ENCODE results near the gene NUCKS1.

The NUCKS1 gene

GRCh38 chr1:205782627-205783432, 32.8 kb upstream of the NUCKS1 start:
- no peaks in the 10 kb centered on the region for H3K9me3 ChIP-seq (ENCODE audit: severe bottlenecking)
- DNase-seq (ENCODE audit: low spot score) (no peak), ATAC-seq (ENCODE audit: low read depth) (no peak)
- no peaks in the 10 kb centered on the region for H3K36me3 ChIP-seq (ENCODE audit: low read depth)
- no peak overlapping the region for H3K4me3 ChIP-seq (ENCODE audit: severe bottlenecking)
- no peak for TF ChIP-seq CTCF (IDR thresholded peaks at IDR 0.05; ENCODE audit: poor library complexity, severe bottlenecking)
- H3K27me3 ChIP-seq (ENCODE audit: insufficient read depth, poor library complexity, severe bottlenecking), result no peaks in the 10 kb centered on the region
- H3K27ac ChIP-seq (ENCODE audit: poor library complexity, severe bottlenecking), result no peak overlapping the region
- H3K4me1 ChIP-seq (ENCODE audit: insufficient read depth, poor library complexity, severe bottlenecking), result no peaks in the 10 kb centered on the region

GRCh38 chr1:205780335-205780734, 30.4 kb upstream of the NUCKS1 start:
- no peaks in the 10 kb centered on the region for H3K27me3 ChIP-seq (ENCODE audit: insufficient read depth, poor library complexity, severe bottlenecking)
- no peak for TF ChIP-seq CTCF (IDR thresholded peaks at IDR 0.05; ENCODE audit: poor library complexity, severe bottlenecking)
- H3K4me1 ChIP-seq (ENCODE audit: insufficient read depth, poor library complexity, severe bottlenecking), result peaks cover 8% of the 10 kb centered on the region
- DNase-seq (ENCODE audit: low spot score) (no peak), ATAC-seq (ENCODE audit: low read depth) (no peak)
- no peak overlapping the region for H3K4me3 ChIP-seq (ENCODE audit: severe bottlenecking)
- H3K36me3 ChIP-seq (ENCODE audit: low read depth), result no peaks in the 10 kb centered on the region
- H3K27ac ChIP-seq (ENCODE audit: poor library complexity, severe bottlenecking), result no peak overlapping the region
- H3K9me3 ChIP-seq (ENCODE audit: severe bottlenecking), result no peaks in the 10 kb centered on the region

GRCh38 chr1:205777994-205778393, 28.0 kb upstream of the NUCKS1 start:
- no peak for TF ChIP-seq CTCF (IDR thresholded peaks at IDR 0.05; ENCODE audit: poor library complexity, severe bottlenecking)
- H3K27ac ChIP-seq (ENCODE audit: poor library complexity, severe bottlenecking), result no peak overlapping the region
- ATAC-seq (ENCODE audit: low read depth), result no peak
- no peaks in the 10 kb centered on the region for H3K36me3 ChIP-seq (ENCODE audit: low read depth)
- peaks cover 8% of the 10 kb centered on the region for H3K4me1 ChIP-seq (ENCODE audit: insufficient read depth, poor library complexity, severe bottlenecking)
- DNase-seq (ENCODE audit: low spot score), result no peak
- no peaks in the 10 kb centered on the region for H3K9me3 ChIP-seq (ENCODE audit: severe bottlenecking)
- H3K4me3 ChIP-seq (ENCODE audit: severe bottlenecking), result no peak overlapping the region
- H3K27me3 ChIP-seq (ENCODE audit: insufficient read depth, poor library complexity, severe bottlenecking), result no peaks in the 10 kb centered on the region

- TF ChIP-seq CTCF (IDR thresholded peaks at IDR 0.05; ENCODE audit: poor library complexity, severe bottlenecking), result no peak
- DNase-seq (ENCODE audit: low spot score) (no peak), ATAC-seq (ENCODE audit: low read depth) (peak; percentile 65)
- H3K4me1 ChIP-seq (ENCODE audit: insufficient read depth, poor library complexity, severe bottlenecking), result peaks cover 8% of the 10 kb centered on the region
- H3K36me3 ChIP-seq (ENCODE audit: low read depth), result no peaks in the 10 kb centered on the region; the same call in 1 of the 2 replicates
- H3K27ac ChIP-seq (ENCODE audit: poor library complexity, severe bottlenecking), result peak overlapping the region; percentile 34
- H3K27me3 ChIP-seq (ENCODE audit: insufficient read depth, poor library complexity, severe bottlenecking), result no peaks in the 10 kb centered on the region
- H3K9me3 ChIP-seq (ENCODE audit: severe bottlenecking), result no peaks in the 10 kb centered on the region
- peak overlapping the region; percentile 54 for H3K4me3 ChIP-seq (ENCODE audit: severe bottlenecking)
These were observed 25.7 kb upstream of the NUCKS1 start for GRCh38 chr1:205775717-205776056.
